ENCODE measurements around the gene CNIH3.

Gene CNIH3

GRCh38 chr1:224616756-224617409, 766 bp downstream of the CNIH3 start:
- DNase-seq: no peak

- DNase-seq: no peak
Measured at GRCh38 chr1:224617410-224618355, 1.6 kb downstream of the CNIH3 start.

- no peak for DNase-seq
Measured at GRCh38 chr1:224619209-224619608, 3.1 kb downstream of the CNIH3 start.

GRCh38 chr1:224620105-224620504, 4.0 kb downstream of the CNIH3 start:
- DNase-seq: no peak

- DNase-seq: no peak
Measured at GRCh38 chr1:224621813-224622682, 5.9 kb downstream of the CNIH3 start.

- no peak for DNase-seq
Measured at GRCh38 chr1:224622831-224623230, 6.7 kb downstream of the CNIH3 start.

GRCh38 chr1:224623310-224623714, 7.2 kb downstream of the CNIH3 start:
- no peak for DNase-seq

- DNase-seq: no peak
Measured at GRCh38 chr1:224623743-224624333, 7.7 kb downstream of the CNIH3 start.

- DNase-seq: no peak
Measured at GRCh38 chr1:224624432-224624831, 8.3 kb downstream of the CNIH3 start.

GRCh38 chr1:224626042-224626441, 9.9 kb downstream of the CNIH3 start:
- peak; percentile 21 for DNase-seq

GRCh38 chr1:224629965-224630364, 13.8 kb downstream of the CNIH3 start:
- peak; percentile 32 for DNase-seq

- DNase-seq: no peak
Measured at GRCh38 chr1:224631462-224632115, 15.5 kb downstream of the CNIH3 start.

GRCh38 chr1:224632381-224632871, 16.3 kb downstream of the CNIH3 start:
- no peak for DNase-seq

- DNase-seq: no peak
Measured at GRCh38 chr1:224632921-224633321, 16.8 kb downstream of the CNIH3 start.

- DNase-seq: no peak
Measured at GRCh38 chr1:224635356-224635755, 19.2 kb downstream of the CNIH3 start.

- DNase-seq: no peak
Measured at GRCh38 chr1:224637515-224637914, 21.4 kb downstream of the CNIH3 start.

GRCh38 chr1:224637936-224638335, 21.8 kb downstream of the CNIH3 start:
- no peak for DNase-seq

GRCh38 chr1:224639426-224639975, 23.4 kb downstream of the CNIH3 start:
- no peak for DNase-seq

- no peak for DNase-seq
Measured at GRCh38 chr1:224640018-224640417, 23.9 kb downstream of the CNIH3 start.

- no peak for DNase-seq
Measured at GRCh38 chr1:224640587-224640986, 24.5 kb downstream of the CNIH3 start.

- DNase-seq: peak; percentile 44
Measured at GRCh38 chr1:224641030-224641429, 24.9 kb downstream of the CNIH3 start.

- no peak for DNase-seq
Measured at GRCh38 chr1:224643653-224644052, 27.5 kb downstream of the CNIH3 start.

Measured in NCI-H526 treated with DMSO at 0.1 percent for 48 hours (cell line).